ENCODE data around the gene NDUFS7.

NDUFS7 gene

DNA sequence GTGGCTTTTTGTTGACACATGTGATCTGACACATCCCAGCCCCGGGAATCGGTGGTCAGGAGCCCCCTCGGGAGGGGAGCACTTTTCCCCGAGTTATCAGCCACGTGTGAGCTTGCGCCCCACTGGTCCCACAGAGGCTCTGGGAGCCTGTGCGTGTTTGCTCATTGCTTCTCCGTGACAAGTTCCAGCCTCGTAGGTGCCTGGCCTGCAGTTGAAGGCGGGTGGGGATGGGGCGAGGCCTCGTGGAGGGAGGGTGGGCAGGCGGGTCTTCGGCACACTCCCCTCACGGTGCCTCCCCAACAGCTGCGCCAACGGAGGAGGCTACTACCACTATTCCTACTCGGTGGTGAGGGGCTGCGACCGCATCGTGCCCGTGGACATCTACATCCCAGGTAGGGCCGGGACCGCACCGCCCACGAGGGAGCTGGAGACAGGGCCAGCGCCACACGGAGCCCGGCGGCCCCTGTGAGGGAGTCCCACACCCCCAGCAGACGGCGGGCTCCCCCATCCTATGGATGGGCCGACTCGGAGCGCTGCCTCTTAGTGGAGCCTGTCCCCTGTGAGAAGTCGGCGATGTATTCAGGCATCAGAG lies 9.3 kb downstream of the NDUFS7 start:
- TF ChIP-seq, protein P1, sequence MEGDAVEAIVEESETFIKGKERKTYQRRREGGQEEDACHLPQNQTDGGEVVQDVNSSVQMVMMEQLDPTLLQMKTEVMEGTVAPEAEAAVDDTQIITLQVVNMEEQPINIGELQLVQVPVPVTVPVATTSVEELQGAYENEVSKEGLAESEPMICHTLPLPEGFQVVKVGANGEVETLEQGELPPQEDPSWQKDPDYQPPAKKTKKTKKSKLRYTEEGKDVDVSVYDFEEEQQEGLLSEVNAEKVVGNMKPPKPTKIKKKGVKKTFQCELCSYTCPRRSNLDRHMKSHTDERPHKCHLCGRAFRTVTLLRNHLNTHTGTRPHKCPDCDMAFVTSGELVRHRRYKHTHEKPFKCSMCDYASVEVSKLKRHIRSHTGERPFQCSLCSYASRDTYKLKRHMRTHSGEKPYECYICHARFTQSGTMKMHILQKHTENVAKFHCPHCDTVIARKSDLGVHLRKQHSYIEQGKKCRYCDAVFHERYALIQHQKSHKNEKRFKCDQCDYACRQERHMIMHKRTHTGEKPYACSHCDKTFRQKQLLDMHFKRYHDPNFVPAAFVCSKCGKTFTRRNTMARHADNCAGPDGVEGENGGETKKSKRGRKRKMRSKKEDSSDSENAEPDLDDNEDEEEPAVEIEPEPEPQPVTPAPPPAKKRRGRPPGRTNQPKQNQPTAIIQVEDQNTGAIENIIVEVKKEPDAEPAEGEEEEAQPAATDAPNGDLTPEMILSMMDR (IDR thresholded peaks at IDR 0.05; ENCODE audit: low read depth, low read length, missing control alignments) = no peak
- no peak for DNase-seq (ENCODE audit: extremely low read depth, low read depth)
- no peak overlapping the region for H3K4me3 ChIP-seq (replicated peaks; ENCODE audit: low read depth, low read length)

- H3K4me3 ChIP-seq (replicated peaks; ENCODE audit: low read depth, low read length) = no peak overlapping the region
- TF ChIP-seq, protein P1 (IDR thresholded peaks at IDR 0.05; ENCODE audit: low read depth, low read length, missing control alignments) = no peak
These were observed 10.1 kb downstream of the NDUFS7 start for GRCh38 chr19:1393841-1394240.

GRCh38 chr19:1394252-1395193 lies 10.8 kb downstream of the NDUFS7 start:
- DNase-seq (ENCODE audit: extremely low read depth, low read depth) = no peak
- no peak overlapping the region for H3K4me3 ChIP-seq (replicated peaks; ENCODE audit: low read depth, low read length)
- TF ChIP-seq, protein P1 (IDR thresholded peaks at IDR 0.05; ENCODE audit: low read depth, low read length, missing control alignments) = no peak

More at GRCh38 chr19:1393841-1394240, 10.1 kb downstream of the NDUFS7 start:
- DNase-seq (ENCODE audit: extremely low read depth, low read depth) = no peak

GRCh38 chr19:1395194-1396018 lies 11.7 kb downstream of the NDUFS7 start:
- TF ChIP-seq, protein P1 (IDR thresholded peaks at IDR 0.05; ENCODE audit: low read depth, low read length, missing control alignments) = no peak
- H3K4me3 ChIP-seq (replicated peaks; ENCODE audit: low read depth, low read length) = no peak overlapping the region
- DNase-seq (ENCODE audit: extremely low read depth, low read depth) = no peak

- TF ChIP-seq, protein P1 (IDR thresholded peaks at IDR 0.05; ENCODE audit: low read depth, low read length, missing control alignments) = no peak
- no peak overlapping the region for H3K4me3 ChIP-seq (replicated peaks; ENCODE audit: low read depth, low read length)
- DNase-seq (ENCODE audit: extremely low read depth, low read depth) = no peak
These were observed 12.5 kb downstream of the NDUFS7 start for GRCh38 chr19:1396019-1396767.

Data from HFF-Myc (cell line).